Measurements from ENCODE around the gene MCTP1. TPM values are rescaled to one million over a fixed set of nuclear protein-coding genes. Genes with fewer than 3 reads are reported as not detected.

Gene MCTP1
- total RNA-seq, 1 experiment from 2014 or later, result 5.6 TPM

DNA sequence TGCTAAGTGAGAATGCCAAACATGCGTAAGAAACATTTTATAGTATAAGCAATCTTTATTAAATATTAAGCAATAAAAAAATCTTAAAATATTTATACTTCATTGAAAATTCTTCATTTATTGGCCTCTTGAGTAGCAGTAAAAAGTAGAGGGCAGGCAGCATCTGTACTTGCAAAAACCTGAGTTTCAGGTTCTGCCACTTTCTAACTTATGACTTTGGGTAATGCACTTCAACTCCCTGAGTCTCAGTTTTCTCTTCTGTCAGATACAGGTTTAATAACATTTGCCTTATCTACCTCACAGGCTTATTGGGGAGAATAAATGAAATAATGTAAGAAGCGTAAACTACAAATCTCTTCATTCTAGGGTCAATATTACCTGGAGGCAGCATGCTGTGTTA lies 19.8 kb upstream of the MCTP1 start:
- ATAC-seq (no peak), DNase-seq (ENCODE audit: low spot score) (no peak)
- H3K27me3 Mint-ChIP-seq (ENCODE audit: low read depth), result no peaks in the 10 kb centered on the region
- H3K9me3 Mint-ChIP-seq, result no peaks in the 10 kb centered on the region
- no peaks in the 10 kb centered on the region for H3K36me3 Mint-ChIP-seq
- TF ChIP-seq, protein P1, sequence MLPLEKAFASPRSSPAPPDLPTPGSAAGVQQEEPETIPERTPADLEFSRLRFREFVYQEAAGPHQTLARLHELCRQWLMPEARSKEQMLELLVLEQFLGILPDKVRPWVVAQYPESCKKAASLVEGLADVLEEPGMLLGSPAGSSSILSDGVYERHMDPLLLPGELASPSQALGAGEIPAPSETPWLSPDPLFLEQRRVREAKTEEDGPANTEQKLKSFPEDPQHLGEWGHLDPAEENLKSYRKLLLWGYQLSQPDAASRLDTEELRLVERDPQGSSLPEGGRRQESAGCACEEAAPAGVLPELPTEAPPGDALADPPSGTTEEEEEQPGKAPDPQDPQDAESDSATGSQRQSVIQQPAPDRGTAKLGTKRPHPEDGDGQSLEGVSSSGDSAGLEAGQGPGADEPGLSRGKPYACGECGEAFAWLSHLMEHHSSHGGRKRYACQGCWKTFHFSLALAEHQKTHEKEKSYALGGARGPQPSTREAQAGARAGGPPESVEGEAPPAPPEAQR (CRISPR knock-in tag; IDR thresholded peaks at IDR 0.05), result no peak
- TF ChIP-seq AFF4 (CRISPR knock-in tag; IDR thresholded peaks at IDR 0.05; ENCODE audit: borderline replicate concordance), result no peak
- TF ChIP-seq JAZF1 (CRISPR knock-in tag; IDR thresholded peaks at IDR 0.05), result no peak
- no peak for TF ChIP-seq ZNF138 (CRISPR knock-in tag; conservative IDR thresholded peaks at IDR 0.05)
- TF ChIP-seq ZNF219 (CRISPR knock-in tag; IDR thresholded peaks at IDR 0.05; ENCODE audit: borderline replicate concordance), result no peak
- TF ChIP-seq NFATC4 (CRISPR knock-in tag; IDR thresholded peaks at IDR 0.05), result no peak
- TF ChIP-seq FOXK1 (CRISPR knock-in tag; IDR thresholded peaks at IDR 0.05), result no peak
- no peak for TF ChIP-seq NR2C2 (CRISPR knock-in tag; IDR thresholded peaks at IDR 0.05)
- ChIA-PET POLR2A (no interaction called here), CTCF (no interaction called here)
- H3K4me1 Mint-ChIP-seq, result peaks cover 11% of the 10 kb centered on the region
- no peak overlapping the region for H3K4me3 Mint-ChIP-seq
- no peak overlapping the region for H3K27ac Mint-ChIP-seq

DNA sequence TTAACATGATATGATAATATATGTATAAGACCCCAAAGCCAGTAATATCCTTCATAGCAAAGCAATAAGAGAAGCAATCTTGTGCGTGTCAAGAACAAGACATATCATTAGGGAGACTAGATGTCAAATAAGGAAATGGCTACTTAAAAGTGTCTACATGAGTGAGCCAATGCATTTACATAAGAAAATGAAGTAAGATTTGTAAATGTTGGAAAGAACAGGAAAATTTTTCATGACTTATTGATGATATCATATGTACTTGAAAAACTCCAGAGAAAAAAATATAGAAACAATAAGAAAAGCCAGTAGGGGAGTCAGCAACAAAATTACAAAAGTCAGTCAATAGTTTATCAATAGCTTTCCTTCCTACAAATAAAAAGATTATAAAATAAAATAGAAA lies 13.8 kb upstream of the MCTP1 start:
- Mint-ChIP-seq H3K36me3 (no peaks in the 10 kb centered on the region), H3K9me3 (no peaks in the 10 kb centered on the region), H3K27ac (no peak overlapping the region), H3K4me1 (peaks cover 31% of the 10 kb centered on the region), H3K4me3 (no peak overlapping the region), H3K27me3 (ENCODE audit: low read depth) (no peaks in the 10 kb centered on the region; the same call in none of the 2 replicates)
- ChIA-PET POLR2A (no interaction called here), CTCF (no interaction called here)
- DNase-seq (ENCODE audit: low spot score) (no peak), ATAC-seq (no peak)
- no peak for TF ChIP-seq ZNF423 (CRISPR knock-in tag; IDR thresholded peaks at IDR 0.05)
- TF ChIP-seq ZNF416 (CRISPR knock-in tag; IDR thresholded peaks at IDR 0.05), result no peak
- no peak for TF ChIP-seq JAZF1 (CRISPR knock-in tag; IDR thresholded peaks at IDR 0.05)
- TF ChIP-seq, protein P2, sequence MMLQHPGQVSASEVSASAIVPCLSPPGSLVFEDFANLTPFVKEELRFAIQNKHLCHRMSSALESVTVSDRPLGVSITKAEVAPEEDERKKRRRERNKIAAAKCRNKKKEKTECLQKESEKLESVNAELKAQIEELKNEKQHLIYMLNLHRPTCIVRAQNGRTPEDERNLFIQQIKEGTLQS (CRISPR knock-in tag; conservative IDR thresholded peaks at IDR 0.05), result no peak
- no peak for TF ChIP-seq ERG (CRISPR knock-in tag; IDR thresholded peaks at IDR 0.05)
- TF ChIP-seq ZNF396 (CRISPR knock-in tag; IDR thresholded peaks at IDR 0.05; ENCODE audit: borderline replicate concordance), result no peak
- TF ChIP-seq TP53 (CRISPR knock-in tag; IDR thresholded peaks at IDR 0.05), result no peak
- TF ChIP-seq, protein P3, sequence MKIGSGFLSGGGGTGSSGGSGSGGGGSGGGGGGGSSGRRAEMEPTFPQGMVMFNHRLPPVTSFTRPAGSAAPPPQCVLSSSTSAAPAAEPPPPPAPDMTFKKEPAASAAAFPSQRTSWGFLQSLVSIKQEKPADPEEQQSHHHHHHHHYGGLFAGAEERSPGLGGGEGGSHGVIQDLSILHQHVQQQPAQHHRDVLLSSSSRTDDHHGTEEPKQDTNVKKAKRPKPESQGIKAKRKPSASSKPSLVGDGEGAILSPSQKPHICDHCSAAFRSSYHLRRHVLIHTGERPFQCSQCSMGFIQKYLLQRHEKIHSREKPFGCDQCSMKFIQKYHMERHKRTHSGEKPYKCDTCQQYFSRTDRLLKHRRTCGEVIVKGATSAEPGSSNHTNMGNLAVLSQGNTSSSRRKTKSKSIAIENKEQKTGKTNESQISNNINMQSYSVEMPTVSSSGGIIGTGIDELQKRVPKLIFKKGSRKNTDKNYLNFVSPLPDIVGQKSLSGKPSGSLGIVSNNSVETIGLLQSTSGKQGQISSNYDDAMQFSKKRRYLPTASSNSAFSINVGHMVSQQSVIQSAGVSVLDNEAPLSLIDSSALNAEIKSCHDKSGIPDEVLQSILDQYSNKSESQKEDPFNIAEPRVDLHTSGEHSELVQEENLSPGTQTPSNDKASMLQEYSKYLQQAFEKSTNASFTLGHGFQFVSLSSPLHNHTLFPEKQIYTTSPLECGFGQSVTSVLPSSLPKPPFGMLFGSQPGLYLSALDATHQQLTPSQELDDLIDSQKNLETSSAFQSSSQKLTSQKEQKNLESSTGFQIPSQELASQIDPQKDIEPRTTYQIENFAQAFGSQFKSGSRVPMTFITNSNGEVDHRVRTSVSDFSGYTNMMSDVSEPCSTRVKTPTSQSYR (CRISPR knock-in tag; IDR thresholded peaks at IDR 0.05), result no peak
- TF ChIP-seq ARID4B (CRISPR knock-in tag; IDR thresholded peaks at IDR 0.05; ENCODE audit: borderline replicate concordance), result no peak
- no peak for TF ChIP-seq FOXJ3 (CRISPR knock-in tag; IDR thresholded peaks at IDR 0.05; ENCODE audit: borderline replicate concordance)
- TF ChIP-seq SMAD4 (CRISPR knock-in tag; IDR thresholded peaks at IDR 0.05), result no peak

Data from WTC11 (cell line).